B cell (primary cell): ENCODE measurements around the gene ARMC9.

Source experiments
- EZH2 ChIP-seq: IDR thresholded peaks from 2 replicates; pipeline ENCODE4 v1.6.1; 2012; ENCODE audit warnings: borderline replicate concordance, low read depth, mild to moderate bottlenecking, moderate library complexity, low read length; ENCODE audit not compliant: insufficient read depth, poor library complexity, severe bottlenecking
- TF ChIP-seq, protein P1 (sequence below): fragments of 200-600 bp; IDR thresholded peaks from one replicate; pipeline ENCODE4 v1.8.0; 2022; ENCODE audit warnings: antibody characterized with exemption, mild to moderate bottlenecking

DNA sequence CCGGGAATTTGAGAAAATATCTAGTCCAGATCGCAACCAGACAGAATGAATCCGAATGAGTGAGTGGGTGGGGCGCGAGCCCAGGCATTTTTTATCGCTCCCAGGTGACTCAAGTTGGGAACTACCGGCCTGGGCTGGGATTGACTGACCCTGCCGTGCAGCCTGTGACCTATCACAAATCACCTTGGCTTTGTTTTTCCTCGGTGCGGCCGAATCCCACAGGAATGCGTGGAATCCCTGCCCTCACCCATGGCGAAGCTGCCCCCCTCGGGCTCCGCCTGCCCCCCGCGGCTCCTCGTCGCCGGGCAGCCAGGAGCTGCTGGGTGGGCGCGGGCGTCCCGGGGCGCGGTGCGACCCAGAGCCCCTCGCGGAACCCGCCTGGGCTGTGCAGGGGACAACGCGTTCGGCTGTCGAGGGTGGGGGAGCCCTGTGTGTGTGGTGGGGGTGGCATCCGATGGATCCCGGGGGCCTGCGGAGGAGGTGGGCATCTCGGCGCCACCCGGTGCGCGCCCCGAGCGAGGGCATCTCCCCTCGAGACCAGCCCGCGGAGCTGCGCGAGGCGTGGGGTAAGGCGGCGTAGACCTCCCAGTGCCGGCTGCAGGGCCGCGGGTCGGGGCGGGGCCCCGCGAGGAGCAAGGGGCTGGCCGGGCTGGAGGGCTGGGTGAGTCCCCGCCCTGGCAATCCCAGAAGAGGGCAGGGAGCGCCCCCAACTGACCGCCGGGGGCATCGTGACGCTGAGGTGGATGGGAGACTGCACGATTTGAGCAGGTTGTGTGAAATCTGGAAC, 213.6 kb downstream of the ARMC9 start:
- TF ChIP-seq, protein P1, sequence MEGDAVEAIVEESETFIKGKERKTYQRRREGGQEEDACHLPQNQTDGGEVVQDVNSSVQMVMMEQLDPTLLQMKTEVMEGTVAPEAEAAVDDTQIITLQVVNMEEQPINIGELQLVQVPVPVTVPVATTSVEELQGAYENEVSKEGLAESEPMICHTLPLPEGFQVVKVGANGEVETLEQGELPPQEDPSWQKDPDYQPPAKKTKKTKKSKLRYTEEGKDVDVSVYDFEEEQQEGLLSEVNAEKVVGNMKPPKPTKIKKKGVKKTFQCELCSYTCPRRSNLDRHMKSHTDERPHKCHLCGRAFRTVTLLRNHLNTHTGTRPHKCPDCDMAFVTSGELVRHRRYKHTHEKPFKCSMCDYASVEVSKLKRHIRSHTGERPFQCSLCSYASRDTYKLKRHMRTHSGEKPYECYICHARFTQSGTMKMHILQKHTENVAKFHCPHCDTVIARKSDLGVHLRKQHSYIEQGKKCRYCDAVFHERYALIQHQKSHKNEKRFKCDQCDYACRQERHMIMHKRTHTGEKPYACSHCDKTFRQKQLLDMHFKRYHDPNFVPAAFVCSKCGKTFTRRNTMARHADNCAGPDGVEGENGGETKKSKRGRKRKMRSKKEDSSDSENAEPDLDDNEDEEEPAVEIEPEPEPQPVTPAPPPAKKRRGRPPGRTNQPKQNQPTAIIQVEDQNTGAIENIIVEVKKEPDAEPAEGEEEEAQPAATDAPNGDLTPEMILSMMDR, result peak; percentile 87
- TF ChIP-seq EZH2, result no peak
